Fibroblast of lung (primary cell): ENCODE measurements around the gene ANKLE2.

Experiments used
- EZH2 ChIP-seq: IDR thresholded peaks from 2 replicates; pipeline ENCODE4 v1.5.1; 2012; ENCODE audit warnings: low read length, control low read depth, mild to moderate bottlenecking; ENCODE audit errors: missing control alignments
- TF ChIP-seq, protein P1 (sequence below), 2 donors: IDR thresholded peaks in 1 of 2; conservative IDR thresholded peaks in 1 of 2; 1 replicate in 1 of 2; 2 replicates in 1 of 2; pipeline ENCODE4 v1.5.1; 2011 to 2012; ENCODE audit warnings: low read length in 2 of 2, control low read depth in 1 of 2, inconsistent platforms in 1 of 2, low read depth in 1 of 2, mild to moderate bottlenecking in 1 of 2

DNA sequence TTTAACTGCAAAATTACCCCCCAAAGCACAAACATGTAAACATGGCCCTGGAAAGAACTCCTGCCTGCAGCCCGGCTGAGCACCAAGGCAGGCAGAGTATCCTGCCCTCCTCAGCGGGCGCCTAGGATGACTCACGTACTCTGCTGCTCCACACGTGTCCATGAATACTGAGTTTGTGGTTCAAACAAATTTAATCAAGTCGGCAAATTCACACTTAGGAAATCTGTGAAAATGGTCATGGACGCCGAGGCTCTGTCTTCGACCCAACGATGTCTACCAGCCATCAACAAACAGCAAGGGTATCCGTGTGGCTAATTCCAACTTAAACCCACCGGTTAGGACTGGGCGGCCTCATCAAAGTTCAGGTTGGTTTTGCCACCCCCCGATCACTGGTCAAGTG lies 41.5 kb upstream of the ANKLE2 start:
- TF ChIP-seq, protein P1, sequence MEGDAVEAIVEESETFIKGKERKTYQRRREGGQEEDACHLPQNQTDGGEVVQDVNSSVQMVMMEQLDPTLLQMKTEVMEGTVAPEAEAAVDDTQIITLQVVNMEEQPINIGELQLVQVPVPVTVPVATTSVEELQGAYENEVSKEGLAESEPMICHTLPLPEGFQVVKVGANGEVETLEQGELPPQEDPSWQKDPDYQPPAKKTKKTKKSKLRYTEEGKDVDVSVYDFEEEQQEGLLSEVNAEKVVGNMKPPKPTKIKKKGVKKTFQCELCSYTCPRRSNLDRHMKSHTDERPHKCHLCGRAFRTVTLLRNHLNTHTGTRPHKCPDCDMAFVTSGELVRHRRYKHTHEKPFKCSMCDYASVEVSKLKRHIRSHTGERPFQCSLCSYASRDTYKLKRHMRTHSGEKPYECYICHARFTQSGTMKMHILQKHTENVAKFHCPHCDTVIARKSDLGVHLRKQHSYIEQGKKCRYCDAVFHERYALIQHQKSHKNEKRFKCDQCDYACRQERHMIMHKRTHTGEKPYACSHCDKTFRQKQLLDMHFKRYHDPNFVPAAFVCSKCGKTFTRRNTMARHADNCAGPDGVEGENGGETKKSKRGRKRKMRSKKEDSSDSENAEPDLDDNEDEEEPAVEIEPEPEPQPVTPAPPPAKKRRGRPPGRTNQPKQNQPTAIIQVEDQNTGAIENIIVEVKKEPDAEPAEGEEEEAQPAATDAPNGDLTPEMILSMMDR (conservative IDR thresholded peaks at IDR 0.05 in 1 of 2, IDR thresholded peaks at IDR 0.05 in 1 of 2; ENCODE audit: low read depth in 1 of 2, low read length in 2 of 2), result no peak
- TF ChIP-seq EZH2, result no peak
